T-helper 17 cell (primary cell): ENCODE data around the gene GJA4. TPM values are rescaled to one million over a fixed set of nuclear protein-coding genes. Genes with fewer than 3 reads are reported as not detected.

Experiments
- ATAC-seq: fragments of 150-1000 bp; cut with Tn5 transposase; 2 replicates; pipeline ENCODE4 v1.10.0; 2021; ENCODE audit warnings: mild to moderate bottlenecking, moderate library complexity
- DNase-seq, 3 donors: peaks; one replicate each; pipeline versions ENCODE4 v3.0.0 to v3.0.0-alpha.2; 2020 to 2021
- H3K9me3 ChIP-seq: one replicate; pipeline ENCODE4 v1.7.0; 2013; ENCODE audit warnings: low read length, mild to moderate bottlenecking; ENCODE audit not compliant: control insufficient read depth, poor library complexity, severe bottlenecking
- H3K27ac Mint-ChIP-seq: one replicate; pipeline ENCODE4 v1.8.0; 2022; ENCODE audit warnings: mild to moderate bottlenecking, moderate library complexity, mixed read lengths
- H3K27me3 Mint-ChIP-seq: one replicate; pipeline ENCODE4 v1.8.0; 2022; ENCODE audit warnings: mixed read lengths
- H3K36me3 Mint-ChIP-seq: one replicate; pipeline ENCODE4 v1.8.0; 2022; ENCODE audit warnings: low read depth, mixed read lengths
- H3K4me1 Mint-ChIP-seq: one replicate; pipeline ENCODE4 v1.8.0; 2022; ENCODE audit warnings: mild to moderate bottlenecking, mixed read lengths
- H3K4me3 Mint-ChIP-seq: one replicate; pipeline ENCODE4 v1.8.0; 2022; ENCODE audit warnings: mild to moderate bottlenecking, moderate library complexity, mixed read lengths
- total RNA-seq, 4 donors: library from RNA in 2 of 4; stranded (reverse) in 2 of 4; gene quantifications; one replicate each; pipeline ENCODE4 v1.2.3 and lab custom pipeline; 2022 to 2026

GJA4 gene
- total RNA-seq (under 1 TPM in 1 of 2 donors, not detected in 1; 0.55 TPM), total RNA-seq (lab: John Stamatoyannopoulos, UW) (0 reads per million in 2 donors)

DNA sequence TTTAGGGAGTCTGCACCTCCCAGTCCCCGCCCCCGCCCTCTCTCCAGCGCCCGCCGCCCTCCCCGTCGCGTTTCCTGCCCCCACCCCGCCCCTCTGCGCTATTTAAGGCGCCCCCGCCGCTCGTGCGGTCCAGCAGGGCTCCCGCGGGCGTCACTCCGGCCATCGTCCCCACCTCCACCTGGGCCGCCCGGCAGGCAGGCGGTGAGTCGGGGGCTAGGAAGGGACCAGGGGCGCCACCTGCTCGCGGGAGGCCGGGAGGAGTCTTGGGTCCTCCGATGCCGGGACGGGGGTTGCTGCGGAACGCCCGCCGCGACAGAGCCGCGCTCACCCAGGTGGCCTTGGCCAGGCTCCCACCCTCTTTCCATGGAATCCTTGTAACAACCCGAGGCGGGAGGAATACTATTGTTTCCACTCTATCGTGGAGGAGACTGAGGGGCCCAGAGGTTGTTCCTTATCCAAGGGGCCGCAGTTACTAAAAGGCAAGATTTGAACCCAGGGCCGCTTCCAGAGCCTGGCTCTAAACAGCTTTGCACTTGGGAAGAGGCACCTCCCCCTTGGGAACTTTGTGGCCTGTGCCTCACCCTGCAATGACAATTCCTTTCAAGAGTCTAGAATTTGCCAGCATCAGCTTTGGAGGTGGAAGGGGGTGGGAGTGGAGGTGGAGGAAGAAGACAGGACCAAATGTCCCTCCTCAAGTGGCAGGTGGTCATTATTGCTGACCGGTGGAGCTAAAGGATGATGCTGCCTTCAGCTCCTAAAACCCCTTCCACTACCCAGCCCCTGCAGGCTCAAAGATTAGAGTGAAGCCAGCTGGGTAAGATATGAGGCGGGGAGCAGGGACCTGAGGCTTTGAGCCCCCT is at the start of gene GJA4:
Gene GJA4, plus strand, starts transcription at position 132 of the 860 bp plus-strand sequence. CDS start 1,215 bp downstream, outside the sequence.
- ATAC-seq: no peak
- peaks cover 49% of the 10 kb centered on the region for H3K27me3 Mint-ChIP-seq
- no peaks in the 10 kb centered on the region for H3K36me3 Mint-ChIP-seq
- no peak for DNase-seq
- H3K4me3 Mint-ChIP-seq: peak within 1 kb of the TSS; percentile 56
- H3K9me3 ChIP-seq: no peaks in the 10 kb centered on the region
- H3K4me1 Mint-ChIP-seq: peaks cover 6% of the 10 kb centered on the region
- H3K27ac Mint-ChIP-seq: no peak within 1 kb of the TSS

GRCh38 chr1:34743775-34744174 is 49.0 kb upstream of the GJA4 start:
- Mint-ChIP-seq H3K27ac (no peak overlapping the region), H3K4me1 (peaks cover 6% of the 10 kb centered on the region), H3K4me3 (no peak overlapping the region), H3K36me3 (peaks cover under 1% of the 10 kb centered on the region), H3K27me3 (peaks cover 50% of the 10 kb centered on the region)
- no peak for DNase-seq
- H3K9me3 ChIP-seq: no peaks in the 10 kb centered on the region
- no peak for ATAC-seq

GRCh38 chr1:34744851-34745250 is 47.9 kb upstream of the GJA4 start:
- no peaks in the 10 kb centered on the region for H3K9me3 ChIP-seq
- DNase-seq (no peak), ATAC-seq (no peak)
- H3K27me3 Mint-ChIP-seq: peaks cover 55% of the 10 kb centered on the region
- H3K4me3 Mint-ChIP-seq: no peak overlapping the region
- H3K27ac Mint-ChIP-seq: no peak overlapping the region
- H3K4me1 Mint-ChIP-seq: peaks cover 7% of the 10 kb centered on the region
- H3K36me3 Mint-ChIP-seq: peaks cover 2% of the 10 kb centered on the region

GRCh38 chr1:34745666-34746065 is 47.1 kb upstream of the GJA4 start:
- H3K4me3 Mint-ChIP-seq: no peak overlapping the region
- no peaks in the 10 kb centered on the region for H3K9me3 ChIP-seq
- H3K36me3 Mint-ChIP-seq: peaks cover 2% of the 10 kb centered on the region
- DNase-seq (no peak), ATAC-seq (no peak)
- peaks cover 7% of the 10 kb centered on the region for H3K4me1 Mint-ChIP-seq
- no peak overlapping the region for H3K27ac Mint-ChIP-seq
- peaks cover 52% of the 10 kb centered on the region for H3K27me3 Mint-ChIP-seq

GRCh38 chr1:34746101-34746500 is 46.7 kb upstream of the GJA4 start:
- no peak for ATAC-seq
- H3K9me3 ChIP-seq: no peaks in the 10 kb centered on the region
- DNase-seq: no peak
- H3K36me3 Mint-ChIP-seq: peaks cover 2% of the 10 kb centered on the region
- peaks cover 55% of the 10 kb centered on the region for H3K27me3 Mint-ChIP-seq
- no peak overlapping the region for H3K27ac Mint-ChIP-seq
- H3K4me1 Mint-ChIP-seq: peaks cover 7% of the 10 kb centered on the region
- H3K4me3 Mint-ChIP-seq: no peak overlapping the region

DNA sequence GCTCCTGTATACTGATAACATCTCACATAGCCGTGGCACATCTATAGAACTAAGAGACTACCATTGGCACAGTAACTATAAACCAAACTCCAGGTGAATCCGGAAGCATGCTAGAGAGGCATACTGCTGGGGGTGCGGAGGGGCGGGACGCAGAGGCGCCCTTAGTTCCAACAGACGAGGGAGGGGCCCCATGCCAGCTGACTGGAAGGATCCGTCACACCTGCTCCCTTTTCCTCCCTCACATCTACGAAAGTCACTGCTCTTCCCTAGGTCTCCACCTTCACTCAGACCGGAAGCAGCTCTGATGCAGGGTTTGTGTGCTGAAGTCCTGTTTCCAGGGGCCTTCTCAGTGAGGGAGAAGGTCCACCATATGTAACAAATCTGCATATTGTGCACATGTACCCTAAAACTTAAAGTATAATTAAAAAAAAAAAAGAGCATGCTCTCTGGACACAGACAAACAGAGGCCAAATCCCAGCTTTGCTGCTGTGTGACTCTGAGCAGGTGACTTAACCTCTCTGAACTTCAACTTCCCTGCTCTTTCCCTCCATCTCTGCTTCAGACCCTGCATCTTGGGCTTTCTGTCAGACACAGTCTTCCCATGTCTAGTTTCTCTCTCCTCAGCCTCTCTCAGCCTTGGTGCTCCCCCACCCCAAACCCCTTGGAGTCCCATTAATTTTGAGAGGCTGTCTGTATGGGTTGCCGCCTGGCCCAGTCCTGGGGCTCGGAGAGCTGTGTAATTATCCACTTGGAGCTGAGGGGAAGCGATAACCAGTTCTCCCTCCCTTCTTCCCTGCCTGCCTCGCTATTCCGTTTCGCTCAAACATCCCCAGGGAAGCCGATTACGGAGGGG is 45.8 kb upstream of the GJA4 start:
- no peaks in the 10 kb centered on the region for H3K9me3 ChIP-seq
- DNase-seq (no peak), ATAC-seq (no peak)
- H3K4me3 Mint-ChIP-seq: no peak overlapping the region
- H3K27ac Mint-ChIP-seq: no peak overlapping the region
- H3K27me3 Mint-ChIP-seq: peaks cover 55% of the 10 kb centered on the region
- peaks cover 2% of the 10 kb centered on the region for H3K36me3 Mint-ChIP-seq
- peaks cover 7% of the 10 kb centered on the region for H3K4me1 Mint-ChIP-seq

- H3K9me3 ChIP-seq: no peaks in the 10 kb centered on the region
- peaks cover 2% of the 10 kb centered on the region for H3K36me3 Mint-ChIP-seq
- peaks cover 5% of the 10 kb centered on the region for H3K4me1 Mint-ChIP-seq
- H3K27me3 Mint-ChIP-seq: peaks cover 51% of the 10 kb centered on the region
- ATAC-seq (no peak), DNase-seq (no peak)
- H3K4me3 Mint-ChIP-seq: no peak overlapping the region
- H3K27ac Mint-ChIP-seq: no peak overlapping the region
These were observed 45.2 kb upstream of the GJA4 start for GRCh38 chr1:34747638-34747941.

DNA sequence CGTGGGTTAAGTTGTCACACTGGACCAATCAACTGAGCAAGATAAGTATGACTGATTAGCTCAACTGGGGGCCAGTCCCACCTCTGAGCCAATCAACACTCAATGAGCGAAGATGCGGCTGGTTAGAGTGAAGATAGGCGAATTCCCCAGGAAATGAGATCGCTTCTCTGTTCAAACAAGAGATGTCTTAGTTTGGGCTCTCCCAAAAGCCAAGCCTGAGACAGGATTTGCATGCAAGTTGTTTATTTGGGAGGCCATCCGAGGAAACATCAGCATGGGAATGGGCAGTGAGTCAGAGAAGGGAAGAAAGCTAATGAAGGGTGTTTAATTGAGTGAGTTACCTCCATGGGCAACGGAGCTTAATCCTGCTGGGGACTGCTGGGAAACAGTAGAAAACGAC is 42.8 kb upstream of the GJA4 start:
- Mint-ChIP-seq H3K27me3 (peaks cover 42% of the 10 kb centered on the region), H3K4me3 (no peak overlapping the region), H3K27ac (no peak overlapping the region), H3K36me3 (peaks cover 2% of the 10 kb centered on the region), H3K4me1 (peaks cover 2% of the 10 kb centered on the region)
- no peak for ATAC-seq
- no peak for DNase-seq
- no peaks in the 10 kb centered on the region for H3K9me3 ChIP-seq

DNA sequence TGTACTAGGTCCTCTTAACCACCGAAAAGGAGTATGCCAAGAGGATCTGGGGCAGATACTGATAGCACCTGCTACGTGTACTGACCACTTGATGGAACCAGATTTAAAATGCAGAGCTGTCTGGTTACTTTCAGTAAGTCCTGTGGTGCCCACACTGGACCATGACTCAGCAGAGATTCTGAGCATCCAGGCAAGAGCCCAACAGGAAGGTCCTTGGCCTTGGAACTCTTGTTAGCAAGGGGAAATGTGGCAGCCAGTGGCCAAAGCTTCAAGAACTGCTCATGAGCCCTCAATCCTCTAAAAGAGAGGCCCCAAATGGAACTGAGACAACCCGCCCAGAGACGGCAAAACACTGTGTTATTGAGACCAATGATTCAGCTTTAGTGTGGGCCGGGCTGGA is 42.2 kb upstream of the GJA4 start:
- Mint-ChIP-seq H3K27ac (no peak overlapping the region), H3K27me3 (peaks cover 35% of the 10 kb centered on the region), H3K4me3 (no peak overlapping the region), H3K4me1 (peaks cover 2% of the 10 kb centered on the region), H3K36me3 (peaks cover 2% of the 10 kb centered on the region)
- no peaks in the 10 kb centered on the region for H3K9me3 ChIP-seq
- DNase-seq (no peak), ATAC-seq (no peak)

DNA sequence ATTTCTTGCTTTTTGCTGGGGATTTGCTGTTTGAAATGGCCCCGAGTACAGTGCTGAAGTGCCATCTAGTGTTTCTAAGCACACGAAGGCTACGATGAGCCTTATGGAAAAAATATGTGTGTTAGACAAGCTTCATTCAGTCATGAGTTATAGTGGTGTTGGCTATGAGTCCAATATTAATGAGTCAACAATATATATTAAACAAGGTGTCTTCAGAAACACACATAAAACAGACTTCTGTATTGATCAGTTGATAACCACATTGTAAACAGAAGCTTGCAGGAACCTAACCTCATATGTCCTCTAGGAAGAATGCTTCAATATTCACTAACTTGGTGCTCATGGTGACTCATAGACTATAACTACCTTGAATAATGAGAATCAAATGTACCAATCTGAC is 39.6 kb upstream of the GJA4 start:
- no peak for ATAC-seq
- no peaks in the 10 kb centered on the region for H3K9me3 ChIP-seq
- Mint-ChIP-seq H3K4me3 (no peak overlapping the region), H3K27ac (no peak overlapping the region), H3K27me3 (peaks cover 33% of the 10 kb centered on the region), H3K4me1 (peaks cover 2% of the 10 kb centered on the region), H3K36me3 (peaks cover 2% of the 10 kb centered on the region)
- no peak for DNase-seq

- H3K4me3 Mint-ChIP-seq: no peak within 1 kb of the TSS
- no peaks in the 10 kb centered on the region for H3K4me1 Mint-ChIP-seq
- H3K36me3 Mint-ChIP-seq: no peaks in the 10 kb centered on the region
- H3K9me3 ChIP-seq: no peaks in the 10 kb centered on the region
- no peak within 1 kb of the TSS for H3K27ac Mint-ChIP-seq
- no peak for ATAC-seq
- DNase-seq: no peak
- peaks cover 23% of the 10 kb centered on the region for H3K27me3 Mint-ChIP-seq
These were observed 37.7 kb upstream of the GJA4 start, which contains the start of gene GJB5 for GRCh38 chr1:34754964-34755637. Gene GJB5, plus strand, starts transcription at chr1:34755047. Its CDS starts 2,284 bp downstream, at chr1:34757331.

DNA sequence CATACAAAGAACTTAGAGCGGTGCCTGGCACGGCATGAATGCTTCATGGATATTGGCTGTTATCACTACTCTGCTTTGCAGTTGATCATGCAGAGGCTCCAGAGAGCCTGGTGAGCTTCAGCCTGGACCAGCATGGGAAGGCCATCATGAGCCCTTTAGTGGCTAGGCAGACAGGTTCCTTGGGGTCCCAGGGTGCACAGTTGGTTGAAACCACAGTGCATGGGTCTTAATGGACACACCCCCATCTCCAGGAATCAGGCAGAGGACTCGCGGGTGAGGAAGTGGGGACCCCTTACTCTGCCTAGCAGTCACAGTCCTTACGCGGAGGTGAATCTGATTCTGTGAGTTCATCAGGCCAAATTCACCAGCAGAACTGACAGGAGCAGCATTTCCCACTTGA is 36.8 kb upstream of the GJA4 start:
- H3K27me3 Mint-ChIP-seq: peaks cover 19% of the 10 kb centered on the region
- H3K27ac Mint-ChIP-seq: no peak overlapping the region
- H3K9me3 ChIP-seq: no peaks in the 10 kb centered on the region
- ATAC-seq: no peak
- H3K36me3 Mint-ChIP-seq: no peaks in the 10 kb centered on the region
- no peak overlapping the region for H3K4me3 Mint-ChIP-seq
- no peak for DNase-seq
- H3K4me1 Mint-ChIP-seq: no peaks in the 10 kb centered on the region

DNA sequence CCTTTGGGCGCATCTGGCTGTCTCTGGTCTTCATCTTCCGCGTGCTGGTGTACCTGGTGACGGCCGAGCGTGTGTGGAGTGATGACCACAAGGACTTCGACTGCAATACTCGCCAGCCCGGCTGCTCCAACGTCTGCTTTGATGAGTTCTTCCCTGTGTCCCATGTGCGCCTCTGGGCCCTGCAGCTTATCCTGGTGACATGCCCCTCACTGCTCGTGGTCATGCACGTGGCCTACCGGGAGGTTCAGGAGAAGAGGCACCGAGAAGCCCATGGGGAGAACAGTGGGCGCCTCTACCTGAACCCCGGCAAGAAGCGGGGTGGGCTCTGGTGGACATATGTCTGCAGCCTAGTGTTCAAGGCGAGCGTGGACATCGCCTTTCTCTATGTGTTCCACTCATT is 35.4 kb upstream of the GJA4 start:
- ATAC-seq: no peak
- Mint-ChIP-seq H3K4me3 (no peak overlapping the region), H3K27ac (no peak overlapping the region), H3K27me3 (peaks cover 27% of the 10 kb centered on the region), H3K36me3 (no peaks in the 10 kb centered on the region), H3K4me1 (no peaks in the 10 kb centered on the region)
- DNase-seq: no peak
- no peaks in the 10 kb centered on the region for H3K9me3 ChIP-seq
